Vagina (tissue), 2 donors: ENCODE measurements around the gene SCNN1B. TPM values are rescaled to one million over a fixed set of nuclear protein-coding genes. Genes with fewer than 3 reads are reported as not detected.

ENCODE experiments used
- DNase-seq, 2 donors: peaks; one replicate each; pipeline ENCODE4 v3.0.0-alpha.2; 2017; ENCODE audit errors: extremely low spot score in 2 of 2
- H3K27ac ChIP-seq: fragments of 200-600 bp; sonication (generic); one replicate; pipeline ENCODE4 v1.5.1; 2019
- H3K27me3 ChIP-seq: fragments of 200-600 bp; sonication (generic); one replicate; pipeline ENCODE4 v1.5.1; 2019
- H3K36me3 ChIP-seq, 2 donors: fragments of 200-600 bp; sonication (generic); one replicate each; pipeline ENCODE4 v1.5.1; 2017 to 2019
- H3K4me1 ChIP-seq: fragments of 200-600 bp; sonication (generic); one replicate; pipeline ENCODE4 v1.5.1; 2019
- H3K4me3 ChIP-seq, 2 donors: fragments of 200-600 bp; sonication (generic); 1 replicate in 1 of 2; 2 replicates in 1 of 2; pipeline ENCODE4 v1.5.1; 2016 to 2019
- H3K9me3 ChIP-seq: fragments of 200-600 bp; sonication (generic); one replicate; pipeline ENCODE4 v1.5.1; 2019
- CTCF ChIP-seq, 3 experiments: fragments of 450-650 bp in 2 of 3; fragments of 200-600 bp in 1 of 3; sonication (generic) in 1 of 3; IDR thresholded peaks; one replicate each; pipeline ENCODE4 v1.5.1; 2017 to 2019; ENCODE audit warnings: antibody characterized with exemption in 3 of 3, mild to moderate bottlenecking in 2 of 3, moderate library complexity in 2 of 3
- POLR2A ChIP-seq, 2 donors: fragments of 450-650 bp; IDR thresholded peaks; one replicate each; pipeline ENCODE4 v1.6.1; 2017; ENCODE audit warnings: antibody characterized with exemption in 2 of 2, mild to moderate bottlenecking in 2 of 2, moderate library complexity in 2 of 2
- POLR2AphosphoS5 ChIP-seq, 2 donors: sonication (generic); formaldehyde crosslinking; IDR thresholded peaks; one replicate each; pipeline ENCODE4 v1.9.0; 2017; ENCODE audit warnings: antibody characterized with exemption in 2 of 2, mild to moderate bottlenecking in 2 of 2, low read depth in 1 of 2; ENCODE audit not compliant: insufficient read depth in 1 of 2
- intact Hi-C: fragments of 100-400 bp; cut with DNase I; formaldehyde crosslinking; loops from one replicate; pipeline ENCODE4 v1.15.1; 2023
- total RNA-seq: library from RNA; depleted of rRNA; stranded (reverse); fragments of >200 nt; gene quantifications from one replicate; pipeline ENCODE4 v1.2.3, GENCODE V29; 2016

SCNN1B gene
- total RNA-seq, 1 donor from 2014 or later: 76.9 TPM

- Histone ChIP-seq H3K27me3 (no peaks in the 10 kb centered on the region), H3K4me1 (no peaks in the 10 kb centered on the region), H3K36me3 (no peaks in the 10 kb centered on the region), H3K9me3 (no peaks in the 10 kb centered on the region), H3K27ac (no peak overlapping the region), H3K4me3 (no peak overlapping the region)
- TF ChIP-seq CTCF (IDR thresholded peaks at IDR 0.05): no peak
- no peak for TF ChIP-seq POLR2AphosphoS5 (IDR thresholded peaks at IDR 0.05; ENCODE audit: insufficient read depth in 1 of 2, low read depth in 1 of 2)
- no peak for TF ChIP-seq POLR2A (IDR thresholded peaks at IDR 0.05)
- DNase-seq: no peak
- intact Hi-C loops: no loop called here
Measured at GRCh38 chr16:23348579-23349469, 46.7 kb downstream of the SCNN1B start.

DNA sequence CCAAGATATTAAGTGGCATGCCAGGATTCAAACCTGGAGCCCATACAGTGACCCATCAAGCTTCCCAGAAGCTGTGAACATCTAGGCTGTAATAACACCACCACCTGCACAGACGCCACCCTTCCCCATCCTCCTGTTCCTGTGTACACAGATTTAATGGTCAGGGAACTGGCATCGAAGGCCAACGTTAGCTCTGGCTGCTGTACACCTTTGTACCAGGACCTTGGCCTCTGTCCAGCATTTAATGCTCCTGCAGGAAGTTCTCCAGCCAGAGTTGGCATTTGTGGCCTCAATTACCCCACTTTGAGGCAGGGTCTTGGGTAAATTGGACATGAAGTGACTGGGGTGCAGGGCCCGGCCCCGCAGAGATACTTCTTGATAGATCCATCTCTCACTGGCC lies 49.3 kb downstream of the SCNN1B start:
- H3K4me1 ChIP-seq: no peaks in the 10 kb centered on the region
- intact Hi-C loops: no loop called here
- no peak overlapping the region for H3K27ac ChIP-seq
- H3K27me3 ChIP-seq: no peaks in the 10 kb centered on the region
- H3K4me3 ChIP-seq: no peak overlapping the region
- no peaks in the 10 kb centered on the region for H3K9me3 ChIP-seq
- no peak for DNase-seq
- H3K36me3 ChIP-seq: no peaks in the 10 kb centered on the region
- TF ChIP-seq POLR2AphosphoS5 (IDR thresholded peaks at IDR 0.05; ENCODE audit: insufficient read depth in 1 of 2, low read depth in 1 of 2) (no peak), POLR2A (IDR thresholded peaks at IDR 0.05) (no peak), CTCF (IDR thresholded peaks at IDR 0.05) (no peak)

DNA sequence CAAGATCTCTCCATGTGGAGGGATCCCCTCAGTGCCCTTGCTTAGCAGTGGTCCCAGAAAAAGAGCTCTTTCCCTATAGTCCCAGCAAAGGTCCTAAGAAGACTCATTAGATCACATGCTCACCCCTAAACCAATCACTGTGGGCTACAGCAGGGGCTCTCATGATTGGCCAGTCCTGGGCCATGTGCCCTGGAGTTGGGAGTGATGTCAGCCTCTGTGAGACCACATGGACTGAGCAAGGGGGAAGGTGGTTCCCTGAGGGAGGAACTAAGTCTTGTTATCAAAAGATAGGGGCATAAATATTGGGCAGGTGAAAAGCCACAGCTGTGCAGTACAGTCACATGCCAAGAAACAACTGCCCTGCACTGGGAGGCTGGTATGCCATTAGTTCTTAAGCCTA lies 51.3 kb downstream of the SCNN1B start:
- H3K27ac ChIP-seq: no peak overlapping the region
- DNase-seq: no peak
- TF ChIP-seq POLR2AphosphoS5 (IDR thresholded peaks at IDR 0.05; ENCODE audit: insufficient read depth in 1 of 2, low read depth in 1 of 2): no peak
- no peak for TF ChIP-seq CTCF (IDR thresholded peaks at IDR 0.05)
- TF ChIP-seq POLR2A (IDR thresholded peaks at IDR 0.05): no peak
- H3K27me3 ChIP-seq: no peaks in the 10 kb centered on the region
- H3K4me3 ChIP-seq: no peak overlapping the region
- no peaks in the 10 kb centered on the region for H3K36me3 ChIP-seq
- H3K4me1 ChIP-seq: no peaks in the 10 kb centered on the region
- intact Hi-C loops: no loop called here
- H3K9me3 ChIP-seq: no peaks in the 10 kb centered on the region

GRCh38 chr16:23354246-23354645 lies 52.1 kb downstream of the SCNN1B start:
- Histone ChIP-seq H3K9me3 (no peaks in the 10 kb centered on the region), H3K4me1 (no peaks in the 10 kb centered on the region), H3K4me3 (no peak overlapping the region), H3K27ac (no peak overlapping the region), H3K36me3 (no peaks in the 10 kb centered on the region), H3K27me3 (no peaks in the 10 kb centered on the region)
- intact Hi-C loops: no loop called here
- no peak for DNase-seq
- TF ChIP-seq POLR2A (IDR thresholded peaks at IDR 0.05): no peak
- TF ChIP-seq CTCF (IDR thresholded peaks at IDR 0.05): no peak
- no peak for TF ChIP-seq POLR2AphosphoS5 (IDR thresholded peaks at IDR 0.05; ENCODE audit: insufficient read depth in 1 of 2, low read depth in 1 of 2)

DNA sequence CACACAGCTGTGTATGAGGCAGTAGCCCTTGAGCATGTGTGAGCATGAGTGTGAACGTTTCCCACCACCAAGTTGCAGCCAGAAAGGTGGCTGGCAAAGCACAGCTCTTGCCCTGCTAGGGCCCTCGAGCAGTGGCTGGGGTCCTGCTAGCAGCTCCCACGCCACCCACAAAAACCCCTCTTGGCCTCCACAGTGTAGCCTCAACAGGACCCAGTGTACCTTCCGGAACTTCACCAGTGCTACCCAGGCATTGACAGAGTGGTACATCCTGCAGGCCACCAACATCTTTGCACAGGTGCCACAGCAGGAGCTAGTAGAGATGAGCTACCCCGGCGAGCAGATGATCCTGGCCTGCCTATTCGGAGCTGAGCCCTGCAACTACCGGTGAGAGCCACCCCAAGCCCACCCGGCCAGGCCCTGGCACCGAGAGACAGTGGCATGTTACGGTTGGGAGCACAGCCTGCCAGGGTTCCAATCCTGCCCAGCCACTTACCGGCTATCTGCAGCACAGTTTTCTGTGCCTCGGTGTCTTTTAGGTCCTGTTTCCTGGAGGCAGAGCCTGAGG lies 53.1 kb downstream of the SCNN1B start:
- H3K27me3 ChIP-seq: no peaks in the 10 kb centered on the region
- intact Hi-C loops: no loop called here
- no peaks in the 10 kb centered on the region for H3K4me1 ChIP-seq
- H3K36me3 ChIP-seq: no peaks in the 10 kb centered on the region
- no peak for DNase-seq
- TF ChIP-seq POLR2A (IDR thresholded peaks at IDR 0.05): no peak
- TF ChIP-seq POLR2AphosphoS5 (IDR thresholded peaks at IDR 0.05; ENCODE audit: insufficient read depth in 1 of 2, low read depth in 1 of 2): no peak
- TF ChIP-seq CTCF (IDR thresholded peaks at IDR 0.05): no peak
- no peaks in the 10 kb centered on the region for H3K9me3 ChIP-seq
- H3K27ac ChIP-seq: no peak overlapping the region
- H3K4me3 ChIP-seq: no peak overlapping the region
